GM21526 (cell line): ENCODE results near the gene SYT3.
"Not testable (repeated sequence)": the region's sequence is repeated elsewhere in the genome, so short reads cannot be mapped to it uniquely, and the experiment has no call there.

ENCODE experiments used
- ATAC-seq: cut with Tn5 transposase; IDR thresholded peaks from one replicate; pipeline ENCODE4 v1.9.1; 2021; ENCODE audit warnings: moderate library complexity; ENCODE audit not compliant: unreplicated experiment, low FRiP score

SYT3 gene

GRCh38 chr19:50607388-50607787 lies 32.3 kb downstream of the SYT3 start:
- no peak for ATAC-seq

GRCh38 chr19:50606059-50606836 lies 33.4 kb downstream of the SYT3 start:
- not testable (repeated sequence) for ATAC-seq

- ATAC-seq: not testable (repeated sequence)
These were observed 35.2 kb downstream of the SYT3 start for GRCh38 chr19:50604264-50605073.

DNA sequence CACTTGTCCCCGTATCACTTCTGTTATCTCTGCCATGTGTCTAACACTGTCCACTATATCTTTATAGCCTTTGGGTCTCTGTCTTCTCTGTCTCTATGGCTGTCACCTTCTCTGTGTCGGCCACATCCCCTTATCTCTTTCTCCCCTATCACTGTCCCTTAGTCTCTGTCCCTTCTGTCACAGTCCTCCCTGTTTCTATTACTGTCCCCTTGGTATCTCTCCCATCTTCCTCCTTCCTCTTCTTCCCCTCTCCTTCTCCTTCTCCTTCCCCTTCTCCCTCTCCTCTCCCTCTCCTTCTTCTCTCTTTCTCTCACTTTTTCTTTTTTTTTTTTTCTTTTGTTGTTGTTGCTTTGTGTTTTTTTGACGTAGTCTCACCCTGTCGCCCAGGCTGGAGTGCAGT lies 36.7 kb downstream of the SYT3 start:
- no peak for ATAC-seq

GRCh38 chr19:50602496-50602895 lies 37.2 kb downstream of the SYT3 start:
- ATAC-seq: no peak

DNA sequence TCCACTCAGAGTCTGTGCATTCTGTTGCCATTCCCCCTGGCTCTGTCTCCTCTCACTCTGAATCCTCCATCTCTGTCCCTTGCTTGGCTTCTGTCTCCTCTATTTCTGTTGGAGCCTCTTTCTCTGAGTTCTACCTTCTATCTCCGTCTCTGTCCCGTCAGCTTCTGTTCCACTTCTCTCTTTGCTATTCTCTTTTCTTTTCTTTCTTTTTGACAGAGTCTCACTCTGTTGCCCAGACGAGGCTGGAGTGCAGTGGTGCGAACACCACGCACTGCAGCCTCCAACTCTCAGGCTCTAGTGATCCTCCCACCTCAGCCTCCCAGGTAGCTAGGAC lies 37.6 kb downstream of the SYT3 start:
- no peak for ATAC-seq

- no peak for ATAC-seq
These were observed 38.1 kb downstream of the SYT3 start for GRCh38 chr19:50601407-50602088.

DNA sequence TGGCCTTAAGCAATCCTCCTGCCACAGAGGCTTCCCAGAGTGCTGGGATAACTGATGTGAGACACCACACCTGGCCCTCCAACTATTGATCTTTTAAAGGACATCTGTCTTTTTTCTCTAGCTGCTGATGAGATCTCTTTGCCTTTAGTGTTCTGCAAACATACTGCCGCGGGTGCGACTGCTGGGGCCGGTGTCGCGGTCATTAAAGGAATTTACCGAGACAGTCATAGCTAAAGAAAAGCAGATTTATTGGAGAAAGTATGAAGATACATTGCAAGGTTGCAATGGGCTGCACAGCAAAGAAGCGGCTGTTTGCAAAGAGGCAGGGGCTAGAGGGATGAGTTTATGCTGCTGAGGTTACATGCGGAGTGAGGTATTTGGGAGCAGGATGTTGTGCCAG lies 40.3 kb downstream of the SYT3 start:
- ATAC-seq: no peak

DNA sequence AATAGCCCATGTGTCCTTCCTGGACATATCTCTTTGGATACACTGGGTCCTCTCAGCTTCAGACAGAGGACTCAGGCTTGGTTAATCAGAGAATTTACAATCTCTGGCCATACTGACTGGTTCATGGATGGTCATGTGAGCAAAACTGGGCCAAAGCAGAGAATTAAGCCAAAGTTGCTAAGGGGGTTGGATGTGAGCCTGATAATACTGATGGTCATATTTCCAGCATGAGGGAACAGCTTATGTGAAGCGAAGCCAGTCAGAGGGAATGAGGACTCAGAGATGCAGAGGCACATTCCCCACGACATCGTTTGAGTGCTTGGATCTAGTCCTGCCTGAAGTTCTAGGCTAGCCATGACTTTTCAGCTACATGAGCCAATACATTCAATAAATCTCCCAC lies 49.5 kb downstream of the SYT3 start:
- ATAC-seq: no peak

- ATAC-seq: not testable (repeated sequence)
These were observed 57.7 kb downstream of the SYT3 start for GRCh38 chr19:50581795-50582660.

DNA sequence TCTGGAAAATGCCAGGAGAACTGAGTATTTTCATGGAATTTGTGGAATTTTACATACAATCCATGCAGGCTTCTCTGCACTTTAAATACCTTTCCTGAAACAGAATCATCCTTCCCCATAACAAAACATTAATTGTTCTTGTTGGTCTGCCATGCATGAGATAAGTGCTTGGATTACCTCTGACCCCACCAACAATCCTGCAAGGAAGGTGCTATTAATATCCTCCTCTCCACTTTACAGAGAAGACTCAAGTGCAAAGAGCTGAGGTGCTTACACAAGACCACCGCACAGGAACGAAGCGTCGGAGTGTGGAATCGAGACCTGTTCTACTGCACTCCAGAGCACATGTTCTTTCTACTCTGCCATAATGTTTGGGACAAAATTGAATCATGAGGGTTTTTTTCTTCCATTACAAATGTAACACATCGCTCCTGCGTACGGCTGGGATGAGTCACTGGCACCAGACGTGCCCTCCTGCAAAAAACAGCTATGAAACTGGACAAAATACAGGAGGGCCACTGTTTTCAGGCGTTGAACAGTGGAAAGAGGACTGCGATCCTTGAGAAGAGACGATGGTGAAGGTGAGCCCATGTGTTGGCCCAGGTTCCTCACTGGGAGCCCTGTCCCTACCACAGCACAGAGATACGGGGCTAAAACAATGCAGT lies 58.6 kb downstream of the SYT3 start:
- no peak for ATAC-seq

DNA sequence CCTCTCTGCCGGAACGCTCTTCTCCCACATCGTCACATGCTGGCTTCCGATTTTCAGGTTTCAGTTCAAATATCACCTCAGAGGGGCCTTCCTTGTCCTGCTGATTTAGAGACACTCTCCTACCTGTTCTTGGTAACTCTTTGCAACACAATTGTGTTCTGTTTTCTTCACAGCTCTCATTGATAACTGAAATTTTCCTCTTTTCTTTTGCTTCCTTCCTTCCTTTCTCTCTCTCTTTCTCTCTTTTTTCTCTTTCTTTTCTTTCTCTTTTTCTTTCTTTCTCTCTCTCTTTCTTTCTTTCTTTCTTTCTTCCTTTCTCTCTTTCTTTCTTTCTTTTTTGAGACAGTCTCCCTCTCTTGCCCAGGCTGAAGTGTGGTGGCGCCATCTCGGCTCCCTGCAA lies 59.4 kb downstream of the SYT3 start:
- no peak for ATAC-seq

DNA sequence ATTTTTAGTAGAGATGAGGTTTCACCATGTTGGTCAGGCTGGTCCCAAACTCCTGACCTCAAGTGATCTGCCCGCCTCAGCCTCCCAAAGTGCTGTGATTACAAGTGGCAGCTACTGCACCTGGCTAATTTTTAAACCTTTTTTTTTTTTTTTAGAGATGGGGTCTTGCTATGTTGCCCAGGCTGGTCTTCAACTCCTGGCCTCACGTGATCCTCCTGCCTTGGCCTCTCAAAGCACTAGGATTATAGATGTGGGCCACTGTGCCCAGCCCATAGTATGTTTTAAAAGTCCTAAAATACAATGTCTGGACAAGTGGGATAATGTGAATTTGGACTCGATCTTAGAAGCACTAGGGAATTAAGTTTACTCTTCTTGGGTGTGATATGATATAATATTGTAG lies 62.9 kb downstream of the SYT3 start:
- not testable (repeated sequence) for ATAC-seq

- no peak for ATAC-seq
These were observed 65.8 kb downstream of the SYT3 start for GRCh38 chr19:50573741-50574461.
